ENCODE measurements around the gene NEK4.

GRCh38 chr3:52693071-52693470 is 77.7 kb downstream of the NEK4 start:
- TF ChIP-seq CTCF (IDR thresholded peaks at IDR 0.05) = no peak
- no peak for TF ChIP-seq EZH2 (IDR thresholded peaks at IDR 0.05; ENCODE audit: borderline replicate concordance, insufficient read depth, low read depth, low read length, poor library complexity, severe bottlenecking)

Data from B cell (primary cell).